Mesendoderm (in vitro differentiated cells): ENCODE data around the gene EVI2A.

ENCODE experiments used
- DNase-seq: peaks from one replicate; pipeline ENCODE4 v3.0.0; 2013
- H2AK5ac ChIP-seq: 2 replicates; pipeline ENCODE4 v1.6.1; 2013; ENCODE audit warnings: low read length, inconsistent platforms
- H2BK120ac ChIP-seq: 2 replicates; pipeline ENCODE4 v1.6.1; 2013; ENCODE audit warnings: low read depth, mild to moderate bottlenecking, low read length, moderate library complexity, mixed read lengths
- H2BK15ac ChIP-seq: replicated peaks from 2 replicates; pipeline ENCODE4 v1.6.1; 2013; ENCODE audit warnings: low read depth, mild to moderate bottlenecking, moderate library complexity
- H2BK5ac ChIP-seq: 2 replicates; pipeline ENCODE4 v1.6.1; 2013; ENCODE audit warnings: low read length, inconsistent platforms
- H3K18ac ChIP-seq: 2 replicates; pipeline ENCODE4 v1.6.1; 2013; ENCODE audit warnings: mild to moderate bottlenecking, low read length, mixed read lengths
- H3K23ac ChIP-seq: one replicate; pipeline ENCODE4 v1.6.1; 2013; ENCODE audit warnings: low read length
- H3K27ac ChIP-seq: 2 replicates; pipeline ENCODE4 v1.5.1; 2013; ENCODE audit warnings: low read depth, mild to moderate bottlenecking, inconsistent platforms, low read length, moderate library complexity
- H3K27me3 ChIP-seq: 2 replicates; pipeline ENCODE4 v1.6.1; 2013; ENCODE audit warnings: low read length, control low read depth, mild to moderate bottlenecking, inconsistent platforms; ENCODE audit not compliant: insufficient read depth, poor library complexity
- H3K36me3 ChIP-seq: 2 replicates; pipeline ENCODE4 v1.6.1; 2013; ENCODE audit warnings: low read length, inconsistent platforms; ENCODE audit not compliant: control insufficient read depth, insufficient read depth
- H3K4ac ChIP-seq: one replicate; pipeline ENCODE4 v1.6.1; 2013; ENCODE audit warnings: low read depth, mild to moderate bottlenecking, low read length, moderate library complexity
- H3K4me1 ChIP-seq: 2 replicates; pipeline ENCODE4 v1.6.1; 2013; ENCODE audit warnings: low read depth, low read length, inconsistent platforms; ENCODE audit not compliant: control insufficient read depth
- H3K4me2 ChIP-seq: 2 replicates; pipeline ENCODE4 v1.6.1; 2013; ENCODE audit warnings: low read length
- H3K4me3 ChIP-seq: 2 replicates; pipeline ENCODE4 v1.5.1; 2013; ENCODE audit warnings: mild to moderate bottlenecking, low read length
- H3K56ac ChIP-seq: one replicate; pipeline ENCODE4 v1.6.1; 2013; ENCODE audit warnings: low read length
- H3K79me1 ChIP-seq: 2 replicates; pipeline ENCODE4 v1.6.1; 2013; ENCODE audit warnings: low read length, inconsistent platforms
- H3K79me2 ChIP-seq: 2 replicates; pipeline ENCODE4 v1.6.1; 2013; ENCODE audit warnings: mild to moderate bottlenecking, low read length; ENCODE audit not compliant: control insufficient read depth, insufficient read depth
- H3K9ac ChIP-seq: 2 replicates; pipeline ENCODE4 v1.6.1; 2013; ENCODE audit warnings: low read length, inconsistent platforms
- H4K5ac ChIP-seq: one replicate; pipeline ENCODE4 v1.6.1; 2013; ENCODE audit warnings: low read length
- H4K8ac ChIP-seq: one replicate; pipeline ENCODE4 v1.6.1; 2013; ENCODE audit warnings: low read depth, mild to moderate bottlenecking, control low read depth, low read length, moderate library complexity
- WGBS: extraction: QIAGEN DNeasy Blood & Tissue Kit; methylation state at CpG from one replicate; pipeline ENCODE4 v1.1.7; 2013; ENCODE audit warnings: low lambda C conversion rate, missing lambda C conversion rate; ENCODE audit not compliant: insufficient coverage; ENCODE audit errors: extremely low coverage; 5-methylcytosine and 5-hydroxymethylcytosine counted together

Gene EVI2A

DNA sequence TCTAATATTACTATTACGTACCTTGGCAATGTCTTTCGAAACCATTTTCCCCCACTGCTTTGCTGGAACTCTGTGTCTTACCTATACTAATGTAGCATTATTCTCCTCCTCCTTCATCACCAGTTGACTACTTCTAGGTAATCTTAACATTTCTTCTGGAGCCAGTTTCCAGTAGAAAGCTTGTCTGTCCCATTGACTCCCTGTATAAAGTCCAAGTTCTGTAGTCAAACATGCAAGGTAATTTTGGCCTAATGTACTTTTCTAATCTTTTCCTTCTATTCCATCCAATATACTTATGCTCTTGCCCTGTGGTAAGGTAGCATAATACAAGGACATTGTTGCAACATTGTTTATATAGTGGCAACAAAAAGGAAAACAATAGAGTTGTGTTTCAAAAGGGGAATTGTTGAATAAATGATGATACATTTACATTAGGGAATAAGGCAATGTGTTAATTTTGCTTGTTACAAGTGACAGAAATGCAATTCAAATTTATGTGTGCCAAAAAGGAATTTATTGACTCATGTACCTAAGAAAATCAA, 52.3 kb downstream of the EVI2A start:
- no peak overlapping the region for H2BK120ac ChIP-seq
- no peak overlapping the region for H3K4ac ChIP-seq
- no peak overlapping the region for H3K56ac ChIP-seq
- H3K18ac ChIP-seq, result no peak overlapping the region
- no CpG with 5 or more reads among the region's 2 CpGs for WGBS
- H3K4me3 ChIP-seq, result no peak overlapping the region
- no peak overlapping the region for H3K4me2 ChIP-seq
- H3K79me1 ChIP-seq, result no peaks in the 10 kb centered on the region
- H3K27ac ChIP-seq, result peak overlapping the region; percentile 7
- no peak overlapping the region for H3K23ac ChIP-seq
- H3K36me3 ChIP-seq, result no peaks in the 10 kb centered on the region
- no peak overlapping the region for H2AK5ac ChIP-seq
- H3K9ac ChIP-seq, result no peak overlapping the region
- no peaks in the 10 kb centered on the region for H3K27me3 ChIP-seq
- no peaks in the 10 kb centered on the region for H3K79me2 ChIP-seq
- H2BK5ac ChIP-seq, result no peak overlapping the region
- no peak for DNase-seq
- H3K4me1 ChIP-seq, result peaks cover 1% of the 10 kb centered on the region
- no peak overlapping the region for H2BK15ac ChIP-seq
- H4K5ac ChIP-seq, result no peak overlapping the region
- no peak overlapping the region for H4K8ac ChIP-seq
